SU-DHL-6 (cell line): ENCODE data around the gene CPLX3.

Experiments
- H2AFZ ChIP-seq: fragments of 200-600 bp; sonication (generic); 2 replicates; pipeline ENCODE4 v1.6.1; 2014; ENCODE audit warnings: low read depth, mild to moderate bottlenecking, moderate library complexity, mixed read lengths, antibody characterized with exemption, low read length; ENCODE audit not compliant: severe bottlenecking
- H3F3A ChIP-seq: fragments of 200-600 bp; shearing (Covaris generic); 2 replicates; pipeline ENCODE4 v1.6.0; 2016; ENCODE audit warnings: antibody characterized with exemption, mild to moderate bottlenecking; ENCODE audit not compliant: insufficient read depth
- H3K27ac ChIP-seq: fragments of 200-600 bp; sonication (generic); 2 replicates; pipeline ENCODE4 v1.5.1; 2016; ENCODE audit warnings: low read depth, mild to moderate bottlenecking, low read length, moderate library complexity, mixed read lengths
- H3K27me3 ChIP-seq: fragments of 200-600 bp; sonication (generic), shearing (Covaris generic); 2 replicates; pipeline ENCODE4 v1.6.0; 2014; ENCODE audit warnings: mild to moderate bottlenecking, low read length
- H3K36me3 ChIP-seq: fragments of 200-600 bp; sonication (generic); 2 replicates; pipeline ENCODE4 v1.6.1; 2014; ENCODE audit warnings: mild to moderate bottlenecking, low read length, mixed read lengths
- H3K4me2 ChIP-seq: fragments of 300-600, 200-600 bp; shearing (Covaris generic), sonication (generic); 2 replicates; pipeline ENCODE4 v1.6.0; 2014; ENCODE audit warnings: low read length, low read depth, mild to moderate bottlenecking; ENCODE audit not compliant: poor library complexity, severe bottlenecking
- H3K4me3 ChIP-seq: fragments of 200-600 bp; sonication (generic); 2 replicates; pipeline ENCODE4 v1.5.1; 2014; ENCODE audit warnings: antibody characterized with exemption, low read length, mild to moderate bottlenecking, mixed read lengths; ENCODE audit not compliant: insufficient read depth, poor library complexity, severe bottlenecking
- H3K79me2 ChIP-seq: fragments of 200-600 bp; sonication (generic); 2 replicates; pipeline ENCODE4 v1.6.1; 2014; ENCODE audit warnings: mild to moderate bottlenecking, low read length, moderate library complexity; ENCODE audit not compliant: insufficient read depth
- H3K9ac ChIP-seq: fragments of 200-600 bp; sonication (generic); 2 replicates; pipeline ENCODE4 v1.7.0; 2014; ENCODE audit warnings: mild to moderate bottlenecking, low read length
- H3K9me2 ChIP-seq: fragments of 200-600 bp; sonication (generic); replicated peaks from 2 replicates; pipeline ENCODE4 v1.6.1; 2014; ENCODE audit warnings: low read length; ENCODE audit not compliant: insufficient read depth
- H3K9me3 ChIP-seq: fragments of 200-600 bp; sonication (generic); 2 replicates; pipeline ENCODE4 v1.6.1; 2014; ENCODE audit warnings: low read length, mixed read lengths; ENCODE audit not compliant: insufficient read depth
- H4K20me1 ChIP-seq: fragments of 200-600 bp; sonication (generic); 2 replicates; pipeline ENCODE4 v1.6.1; 2014; ENCODE audit warnings: low read depth, mild to moderate bottlenecking, antibody characterized with exemption, low read length, moderate library complexity, mixed read lengths
- CTCF ChIP-seq: fragments of 200-600 bp; sonication (generic); IDR thresholded peaks from one replicate; pipeline ENCODE4 v1.5.1; 2017; ENCODE audit warnings: antibody characterized with exemption, mild to moderate bottlenecking, low read length, moderate library complexity; ENCODE audit not compliant: insufficient read depth, poor library complexity, severe bottlenecking
- EZH2phosphoT487 ChIP-seq: fragments of 200-600 bp; sonication (generic), shearing (Covaris generic); conservative IDR thresholded peaks from 2 replicates; pipeline ENCODE4 v1.6.1; 2018; ENCODE audit warnings: mild to moderate bottlenecking, antibody characterized with exemption, low read length, moderate library complexity, mixed read lengths

Gene CPLX3

GRCh38 chr15:74788683-74789151 lies 37.7 kb upstream of the CPLX3 start:
- Histone ChIP-seq H4K20me1 (no peaks in the 10 kb centered on the region), H3K27me3 (no peaks in the 10 kb centered on the region), H3K4me3 (peak overlapping the region; percentile 51), H3K9me2 (no peaks in the 10 kb centered on the region), H3K9ac (peak overlapping the region; percentile 77), H3K36me3 (no peaks in the 10 kb centered on the region), H3K27ac (peak overlapping the region; percentile 96), H2AFZ (no peak overlapping the region), H3K79me2 (peaks cover 85% of the 10 kb centered on the region), H3K9me3 (no peaks in the 10 kb centered on the region), H3F3A (peaks cover 77% of the 10 kb centered on the region), H3K4me2 (peak overlapping the region; percentile 73)
- TF ChIP-seq EZH2phosphoT487 (no peak), CTCF (no peak)

DNA sequence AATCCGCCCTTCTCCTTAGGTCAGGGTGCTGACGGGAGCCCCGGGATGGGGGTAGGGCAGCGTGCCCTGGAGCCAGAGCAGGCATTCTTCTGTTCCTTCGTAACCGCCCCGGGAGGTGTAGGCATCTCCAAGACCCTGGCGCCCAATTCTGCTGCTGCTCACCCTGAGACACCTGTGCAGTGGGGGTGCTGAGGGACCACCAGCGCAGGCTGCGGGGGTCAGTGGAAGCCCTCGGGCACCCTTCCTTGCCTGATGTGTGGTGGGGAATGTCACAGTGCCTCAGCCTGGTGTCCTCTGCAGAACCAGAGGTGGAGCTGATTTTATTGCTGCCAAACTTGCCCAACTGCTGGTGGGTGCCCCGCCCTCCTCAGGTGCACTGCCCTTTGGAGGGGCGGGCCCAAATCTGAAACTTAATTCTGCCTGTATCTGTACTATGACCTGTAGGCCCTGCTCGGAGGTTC lies 37.2 kb upstream of the CPLX3 start:
- H3K4me3 ChIP-seq: peak overlapping the region; percentile 51
- no peaks in the 10 kb centered on the region for H3K9me2 ChIP-seq
- H3K27ac ChIP-seq: peak overlapping the region; percentile 96
- H3F3A ChIP-seq: peaks cover 72% of the 10 kb centered on the region
- H3K9ac ChIP-seq: peak overlapping the region; percentile 77
- H3K27me3 ChIP-seq: no peaks in the 10 kb centered on the region
- no peaks in the 10 kb centered on the region for H3K36me3 ChIP-seq
- H3K9me3 ChIP-seq: no peaks in the 10 kb centered on the region
- no peak overlapping the region for H2AFZ ChIP-seq
- peaks cover 85% of the 10 kb centered on the region for H3K79me2 ChIP-seq
- no peak for TF ChIP-seq CTCF
- TF ChIP-seq EZH2phosphoT487: no peak
- H3K4me2 ChIP-seq: peak overlapping the region; percentile 73
- no peaks in the 10 kb centered on the region for H4K20me1 ChIP-seq

DNA sequence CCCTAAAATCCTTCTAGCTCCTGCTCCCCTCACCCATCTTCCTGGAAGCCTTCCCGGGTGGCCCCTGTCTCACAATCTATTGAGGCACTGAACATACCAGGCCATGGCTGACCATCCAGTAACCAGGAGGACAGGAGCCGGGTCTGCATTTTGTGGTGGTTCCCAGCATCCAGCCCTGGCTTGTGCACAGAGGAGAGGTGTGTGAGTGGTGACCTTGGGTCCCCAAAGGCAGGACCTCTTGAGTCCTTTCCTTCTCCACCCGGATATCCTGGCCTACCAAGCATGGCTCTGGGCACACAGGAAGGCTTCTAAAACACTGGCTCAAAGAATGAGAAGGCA lies 36.7 kb upstream of the CPLX3 start:
- Histone ChIP-seq H3K27me3 (no peaks in the 10 kb centered on the region), H3K9me2 (no peaks in the 10 kb centered on the region), H3K4me2 (peak overlapping the region; percentile 73), H3K4me3 (peak overlapping the region; percentile 51), H4K20me1 (no peaks in the 10 kb centered on the region), H3K36me3 (no peaks in the 10 kb centered on the region), H3K27ac (peak overlapping the region; percentile 96), H3K9ac (peak overlapping the region; percentile 77), H3K79me2 (peaks cover 85% of the 10 kb centered on the region), H2AFZ (no peak overlapping the region), H3F3A (peaks cover 67% of the 10 kb centered on the region), H3K9me3 (no peaks in the 10 kb centered on the region)
- TF ChIP-seq EZH2phosphoT487: no peak
- no peak for TF ChIP-seq CTCF
